ENCODE data around the gene RASGRF1. TPM values are rescaled to one million over a fixed set of nuclear protein-coding genes. Genes with fewer than 3 reads are reported as not detected.

RASGRF1 gene
- total RNA-seq, 6 experiments from 2014 or later, result 0.29 TPM; not detected in 5

GRCh38 chr15:79018960-79019359 lies 71.6 kb downstream of the RASGRF1 start:
- WGBS (ENCODE audit: insufficient coverage, low coverage, low lambda C conversion rate, missing lambda C conversion rate), result no CpG with 5 or more reads among the region's 4 CpGs
- no peaks in the 10 kb centered on the region for H3K36me3 ChIP-seq
- DNase-seq (no peak), ATAC-seq (no peak)
- no peaks in the 10 kb centered on the region for H3K27me3 ChIP-seq
- no peak overlapping the region for H3K4me3 ChIP-seq
- no peak overlapping the region for H3K27ac ChIP-seq
- H3K4me1 ChIP-seq, result no peaks in the 10 kb centered on the region
- H3K9me3 ChIP-seq, result no peaks in the 10 kb centered on the region
- intact Hi-C loops (cut with DNase I), result no loop called here
- TF ChIP-seq CTCF (IDR thresholded peaks at IDR 0.05) (no peak), POLR2A (IDR thresholded peaks at IDR 0.05) (no peak)

- Histone ChIP-seq H3K27ac (no peak overlapping the region), H3K27me3 (no peaks in the 10 kb centered on the region), H3K4me1 (no peaks in the 10 kb centered on the region), H3K4me3 (no peak overlapping the region), H3K36me3 (no peaks in the 10 kb centered on the region), H3K9me3 (no peaks in the 10 kb centered on the region)
- DNase-seq (peak in 1 of 3 donors; percentile 8), ATAC-seq (no peak)
- WGBS (ENCODE audit: insufficient coverage, low coverage, low lambda C conversion rate, missing lambda C conversion rate), result 90% methylated on average over 7 of the region's 7 CpGs
- TF ChIP-seq CTCF (IDR thresholded peaks at IDR 0.05), result no peak
- TF ChIP-seq POLR2A (IDR thresholded peaks at IDR 0.05), result no peak
- intact Hi-C loops (cut with DNase I), result no loop called here
These were observed 72.6 kb downstream of the RASGRF1 start for GRCh38 chr15:79017953-79018352.

GRCh38 chr15:79016527-79017170 lies 73.9 kb downstream of the RASGRF1 start:
- peak in 1 of 3 donors; percentile 11 for DNase-seq

GRCh38 chr15:79015416-79015815 lies 75.2 kb downstream of the RASGRF1 start:
- intact Hi-C loops (cut with DNase I), result no loop called here
- WGBS (ENCODE audit: insufficient coverage, low coverage, low lambda C conversion rate, missing lambda C conversion rate), result 13% methylated on average over 2 of the region's 3 CpGs

More at GRCh38 chr15:79016527-79017170, 73.9 kb downstream of the RASGRF1 start:
- intact Hi-C loops (cut with DNase I), result no loop called here
- H3K27me3 ChIP-seq, result no peaks in the 10 kb centered on the region
- peak in 1 of 4 donors; percentile 19 for ATAC-seq
- H3K36me3 ChIP-seq, result no peaks in the 10 kb centered on the region
- no peak for TF ChIP-seq CTCF (IDR thresholded peaks at IDR 0.05)
- no peaks in the 10 kb centered on the region for H3K4me1 ChIP-seq
- no peak overlapping the region for H3K27ac ChIP-seq
- H3K9me3 ChIP-seq, result no peaks in the 10 kb centered on the region
- H3K4me3 ChIP-seq, result no peak overlapping the region
- WGBS (ENCODE audit: insufficient coverage, low coverage, low lambda C conversion rate, missing lambda C conversion rate), result no CpG with 5 or more reads among the region's 10 CpGs

More at GRCh38 chr15:79015416-79015815, 75.2 kb downstream of the RASGRF1 start:
- no peak overlapping the region for H3K27ac ChIP-seq
- TF ChIP-seq CTCF (IDR thresholded peaks at IDR 0.05), result no peak
- TF ChIP-seq POLR2A (IDR thresholded peaks at IDR 0.05), result no peak
- H3K27me3 ChIP-seq, result no peaks in the 10 kb centered on the region
- no peaks in the 10 kb centered on the region for H3K9me3 ChIP-seq
- no peak overlapping the region for H3K4me3 ChIP-seq
- no peaks in the 10 kb centered on the region for H3K36me3 ChIP-seq
- no peaks in the 10 kb centered on the region for H3K4me1 ChIP-seq
- no peak for ATAC-seq
- DNase-seq, result no peak
